HFFc6 (cell line): ENCODE data around the gene LRP2. TPM values are rescaled to one million over a fixed set of nuclear protein-coding genes. Genes with fewer than 3 reads are reported as not detected.

Source experiments
- DNase-seq: peaks from one replicate; pipeline ENCODE4 v3.0.0-alpha.2; 2018
- H3K27ac Mint-ChIP-seq: 2 replicates; pipeline ENCODE4 v1.8.0; 2020; ENCODE audit warnings: mild to moderate bottlenecking, mixed read lengths
- H3K27me3 Mint-ChIP-seq: 2 replicates; pipeline ENCODE4 v1.8.0; 2021; ENCODE audit warnings: mild to moderate bottlenecking, moderate library complexity, mixed read lengths; ENCODE audit not compliant: insufficient read depth
- H3K36me3 Mint-ChIP-seq: 2 replicates; pipeline ENCODE4 v1.8.0; 2021; ENCODE audit warnings: low read depth, mixed read lengths
- H3K4me1 Mint-ChIP-seq: 2 replicates; pipeline ENCODE4 v1.8.0; 2020; ENCODE audit warnings: low read depth, mixed read lengths
- H3K4me3 Mint-ChIP-seq: 2 replicates; pipeline ENCODE4 v1.8.0; 2020; ENCODE audit warnings: mild to moderate bottlenecking, moderate library complexity, mixed read lengths
- H3K9me3 Mint-ChIP-seq: 2 replicates; pipeline ENCODE4 v1.8.0; 2020; ENCODE audit warnings: mild to moderate bottlenecking, mixed read lengths
- CTCF ChIP-seq: fragments of 200-600 bp; sonication (generic); IDR thresholded peaks from 2 replicates; pipeline ENCODE4 v1.5.0; 2021; ENCODE audit warnings: antibody characterized with exemption, mild to moderate bottlenecking
- total RNA-seq, 6 experiments: library from RNA; stranded (reverse); fragmentation: NEBNext Ultra II Directional; extraction: Animal tissue kit (Norgen Biotek cat#: 25700); gene quantifications; 2 replicates in 1 of 6; 3 replicates in 5 of 6; pipeline ENCODE4 v1.2.3, GENCODE V29; 2021

The LRP2 gene
- total RNA-seq, 6 experiments from 2014 or later = not detected

GRCh38 chr2:169190197-169190775 is 172.0 kb downstream of the LRP2 start:
- no peak for DNase-seq
- Mint-ChIP-seq H3K4me1 (no peaks in the 10 kb centered on the region), H3K9me3 (peaks cover 39% of the 10 kb centered on the region), H3K27me3 (no peaks in the 10 kb centered on the region), H3K27ac (no peak overlapping the region), H3K4me3 (no peak overlapping the region), H3K36me3 (no peaks in the 10 kb centered on the region)
- no peak for TF ChIP-seq CTCF

- Mint-ChIP-seq H3K27ac (no peak overlapping the region), H3K27me3 (no peaks in the 10 kb centered on the region), H3K4me3 (no peak overlapping the region), H3K36me3 (no peaks in the 10 kb centered on the region), H3K9me3 (peaks cover 38% of the 10 kb centered on the region), H3K4me1 (no peaks in the 10 kb centered on the region)
- DNase-seq = no peak
- TF ChIP-seq CTCF = no peak
Measured at GRCh38 chr2:169189132-169189531, 173.2 kb downstream of the LRP2 start.

- Mint-ChIP-seq H3K4me1 (no peaks in the 10 kb centered on the region), H3K9me3 (peaks cover 34% of the 10 kb centered on the region), H3K27ac (no peak overlapping the region), H3K36me3 (no peaks in the 10 kb centered on the region), H3K4me3 (no peak overlapping the region), H3K27me3 (no peaks in the 10 kb centered on the region)
- DNase-seq = no peak
- no peak for TF ChIP-seq CTCF
Measured at GRCh38 chr2:169185711-169186110, 176.6 kb downstream of the LRP2 start.

- no peaks in the 10 kb centered on the region for H3K4me1 Mint-ChIP-seq
Measured at GRCh38 chr2:169184074-169184473, 178.3 kb downstream of the LRP2 start.

GRCh38 chr2:169182573-169182972 is 179.8 kb downstream of the LRP2 start:
- Mint-ChIP-seq H3K27ac (no peak overlapping the region), H3K4me1 (no peaks in the 10 kb centered on the region), H3K27me3 (no peaks in the 10 kb centered on the region), H3K9me3 (peaks cover 31% of the 10 kb centered on the region), H3K4me3 (no peak overlapping the region), H3K36me3 (no peaks in the 10 kb centered on the region)
- no peak for DNase-seq
- no peak for TF ChIP-seq CTCF

More at GRCh38 chr2:169184074-169184473, 178.3 kb downstream of the LRP2 start:
- Mint-ChIP-seq H3K27ac (no peak overlapping the region), H3K27me3 (no peaks in the 10 kb centered on the region), H3K9me3 (peaks cover 34% of the 10 kb centered on the region), H3K4me3 (no peak overlapping the region), H3K36me3 (no peaks in the 10 kb centered on the region)
- no peak for DNase-seq
- no peak for TF ChIP-seq CTCF
